K562 (cell line): ENCODE measurements around the gene ADRB2. TPM values are rescaled to one million over a fixed set of nuclear protein-coding genes. Genes with fewer than 3 reads are reported as not detected.
"Not testable (repeated sequence)": the region's sequence is repeated elsewhere in the genome, so short reads cannot be mapped to it uniquely, and the experiment has no call there.

Experiments
- ATAC-seq: fragments of 200-7000 bp; cut with Tn5 transposase; 3 replicates; pipeline ENCODE4 v1.9.1; 2020; ENCODE audit warnings: moderate library complexity
- BruUV-seq: library from RNA; stranded (reverse); fragments of 400-500 nt; replicated peaks from 2 replicates; lab custom pipeline; 2021; lab: Mats Ljungman, UMichigan
- CTCF ChIA-PET: fragments of 300-600 bp; formaldehyde crosslinking; extraction: SDS; loops from one replicate; lab custom pipeline; 2021; ENCODE audit warnings: low intra/inter-chr PET ratio; lab: Yijun Ruan, JAX
- POLR2A ChIA-PET: fragments of 300-600, 350-650 bp; sonication (Branson Sonifier 250); formaldehyde crosslinking; extraction: SDS; loops from one replicate; lab custom pipeline; 2021; ENCODE audit warnings: antibody characterized with exemption, inconsistent platforms; lab: Yijun Ruan, JAX
- DNase-seq, 4 experiments: peaks; one replicate each; pipeline versions ENCODE4 v3.0.0 to v3.0.0-alpha.2; 2011 to 2018; ENCODE audit warnings: low spot score in 3 of 4, mixed read lengths in 3 of 4; ENCODE audit errors: extremely low read depth in 1 of 4
- FAIRE-seq: peaks from 2 replicates; lab custom pipeline; 2011; peaks lifted over from hg19 to GRCh38; lab: Jason Lieb, UNC
- H2AFZ ChIP-seq: 2 replicates; pipeline ENCODE4 v1.6.0; 2011; ENCODE audit warnings: low read depth, low read length, control low read depth, inconsistent platforms
- H3K27ac ChIP-seq: fragments of 200-600 bp; 3 replicates; pipeline ENCODE4 v1.8.0; 2011; ENCODE audit warnings: low read depth, mild to moderate bottlenecking, control low read depth, inconsistent platforms, low read length, moderate library complexity, mixed read lengths; ENCODE audit errors: extremely low read depth
- H3K27me3 ChIP-seq, 2 experiments: fragments of 300-600 bp in 1 of 2; 2 replicates in 1 of 2; 3 replicates in 1 of 2; pipeline versions ENCODE4 v1.6.0 to v1.8.0; 2011; ENCODE audit warnings: inconsistent platforms in 2 of 2, low read length in 2 of 2, mild to moderate bottlenecking in 1 of 2, mixed read lengths in 1 of 2, moderate library complexity in 1 of 2; ENCODE audit not compliant: control insufficient read depth in 2 of 2, insufficient read depth in 2 of 2
- H3K36me3 ChIP-seq: fragments of 300-600 bp; 3 replicates; pipeline ENCODE4 v1.8.0; 2011; ENCODE audit warnings: mild to moderate bottlenecking, low read length, inconsistent platforms; ENCODE audit not compliant: control insufficient read depth, insufficient read depth
- H3K4me1 ChIP-seq, 2 experiments: fragments of 200-600 bp in 1 of 2; replicated peaks in 1 of 2; 2 replicates in 1 of 2; 3 replicates in 1 of 2; pipeline versions ENCODE4 v1.5.1 to v1.8.0; 2011; ENCODE audit warnings: inconsistent platforms in 2 of 2, low read length in 2 of 2, mild to moderate bottlenecking in 1 of 2, mixed read lengths in 1 of 2, moderate library complexity in 1 of 2; ENCODE audit not compliant: control insufficient read depth in 2 of 2, insufficient read depth in 2 of 2
- H3K4me2 ChIP-seq: 2 replicates; pipeline ENCODE4 v1.6.1; 2011; ENCODE audit warnings: low read length, control low read depth, inconsistent platforms, mixed read lengths; ENCODE audit not compliant: insufficient read depth
- H3K4me3 ChIP-seq: fragments of 200-600 bp; sonication (generic), shearing (Covaris generic); 2 replicates; pipeline ENCODE4 v1.5.1; 2016; ENCODE audit warnings: control low read depth, inconsistent platforms
- H3K79me2 ChIP-seq: fragments of 200-600 bp; 3 replicates; pipeline ENCODE4 v1.8.0; 2011; ENCODE audit warnings: low read length, inconsistent platforms; ENCODE audit not compliant: control insufficient read depth, insufficient read depth
- H3K9ac ChIP-seq, 2 experiments: 2 replicates each; pipeline versions ENCODE4 v1.6.0 to v1.6.1; 2011; ENCODE audit warnings: low read depth in 2 of 2, low read length in 2 of 2, control low read depth in 1 of 2, inconsistent platforms in 1 of 2, mild to moderate bottlenecking in 1 of 2, mixed read lengths in 1 of 2; ENCODE audit not compliant: insufficient read depth in 1 of 2
- H3K9me1 ChIP-seq: one replicate; pipeline ENCODE4 v1.6.0; 2011; ENCODE audit warnings: inconsistent platforms, mild to moderate bottlenecking, low read length, moderate library complexity; ENCODE audit not compliant: control insufficient read depth, insufficient read depth
- H3K9me3 ChIP-seq: replicated peaks from 2 replicates; pipeline ENCODE4 v1.5.1; 2011; ENCODE audit warnings: low read depth, low read length, inconsistent platforms; ENCODE audit not compliant: control insufficient read depth, insufficient read depth
- H4K20me1 ChIP-seq: replicated peaks from 2 replicates; pipeline ENCODE4 v1.6.1; 2011; ENCODE audit warnings: low read length, inconsistent platforms, mixed read lengths; ENCODE audit not compliant: control insufficient read depth, insufficient read depth
- CEBPZ ChIP-seq: fragments of 150-350 bp; IDR thresholded peaks from 2 replicates; pipeline ENCODE4 v1.6.1; 2014; ENCODE audit warnings: low read depth, mild to moderate bottlenecking, low read length, borderline replicate concordance
- SMC3 ChIP-seq: conservative IDR thresholded peaks from 2 replicates; pipeline ENCODE4 v1.6.1; 2011; ENCODE audit warnings: low read depth, low read length, improper control_type of control experiment; ENCODE audit not compliant: insufficient read depth
- ZNF780A ChIP-seq: fragments of 250-450 bp; sonication (Bioruptor Pico); IDR thresholded peaks from 2 replicates; pipeline ENCODE4 v1.5.0; 2021; ENCODE audit warnings: mild to moderate bottlenecking
- WGBS: fragments of 100-300 bp; shearing (Covaris generic); methylation state at CpG from one replicate; pipeline ENCODE4 v1.1.6; 2016; ENCODE audit warnings: low coverage, mixed read lengths; ENCODE audit not compliant: insufficient coverage; ENCODE audit errors: missing lambda C conversion rate; 5-methylcytosine and 5-hydroxymethylcytosine counted together
- in situ Hi-C: fragments of 300-500 bp; cut with MboI; formaldehyde crosslinking; loops from 4 replicates; pipeline ENCODE4 v1.15.0; 2018; ENCODE audit warnings: inconsistent platforms, mixed read lengths
- intact Hi-C: fragments of 100-400 bp; cut with micrococcal nuclease; formaldehyde crosslinking; loops from 2 replicates; pipeline ENCODE4 v1.14.2; 2022
- polyA plus RNA-seq, 8 experiments: library from polyadenylated mRNA; depleted of rRNA in 4 of 8; stranded (reverse) in 5 of 8; unstranded in 3 of 8; fragments of >200 nt; fragmentation: Nextera tagmentation in 2 of 8; fragmentation: Illumina TruSeq in 1 of 8; extraction: Ambion mirVana in 2 of 8; extraction: Trizol in 1 of 8; gene quantifications; 2 replicates each; pipeline versions ENCODE4 v1.2.1 to v1.2.3, GENCODE V29; 2011 to 2014; ENCODE audit warnings: inconsistent platforms in 1 of 8, missing spikeins in 1 of 8
- total RNA-seq, 7 experiments: library from RNA; depleted of rRNA in 6 of 7; stranded (reverse); fragments of >200 nt in 6 of 7; fragmentation: Illumina TruSeq in 2 of 7; extraction: Trizol in 2 of 7; gene quantifications; 2 replicates each; pipeline versions ENCODE4 v1.2.1 to v1.2.3, GENCODE V29; 2011 to 2021; ENCODE audit warnings: low replicate concordance in 1 of 7

The ADRB2 gene
- total and polyA plus RNA-seq, 9 of the 15 experiments (the other 6 are each of a cell fraction or from before 2014, with no cell fraction given), result 0.01 to 0.18 (median 0.04) TPM; not detected in 2

GRCh38 chr5:148875205-148875875 lies 48.9 kb downstream of the ADRB2 start:
- ATAC-seq (no peak), DNase-seq (no peak), FAIRE-seq (no peak)
- Histone ChIP-seq H4K20me1 (no peaks in the 10 kb centered on the region; the same call in 1 of the 2 replicates), H3K4me3 (no peak overlapping the region), H3K9me1 (no peaks in the 10 kb centered on the region), H3K9me3 (no peaks in the 10 kb centered on the region), H3K79me2 (no peaks in the 10 kb centered on the region), H3K27ac (no peak overlapping the region), H3K4me1 (no peaks in the 10 kb centered on the region), H2AFZ (no peak overlapping the region), H3K4me2 (no peak overlapping the region), H3K27me3 (no peaks in the 10 kb centered on the region), H3K36me3 (no peaks in the 10 kb centered on the region), H3K9ac (no peak overlapping the region)
- intact Hi-C loops (no loop called here), in situ Hi-C loops (no loop called here)
- 2% methylated on average over 4 of the region's 4 CpGs for WGBS
- ChIA-PET POLR2A (interaction anchor here (1.3 kb wide), 1 partner anchor 9 kb away, joined by 4 read pairs; no protein-coding TSS in a partner anchor), CTCF (no interaction called here)
- TF ChIP-seq SMC3 (no peak), ZNF780A (CRISPR knock-in tag) (no peak), CEBPZ (no peak)
- no TSS peak for BruUV-seq

- H3K36me3 ChIP-seq, CTCF ChIA-PET, H3K79me2 ChIP-seq, H3K9ac ChIP-seq, H3K9me3 ChIP-seq, H3K4me3 ChIP-seq, in situ Hi-C loops, POLR2A ChIA-PET, H3K27ac ChIP-seq, H3K4me2 ChIP-seq, FAIRE-seq, intact Hi-C loops, H3K4me1 ChIP-seq, H2AFZ ChIP-seq, DNase-seq, BruUV-seq, H3K9me1 ChIP-seq, H4K20me1 ChIP-seq, ATAC-seq, H3K27me3 ChIP-seq: not testable (repeated sequence)
- WGBS, result 15% methylated on average over 5 of the region's 5 CpGs
These were observed 51.0 kb downstream of the ADRB2 start for GRCh38 chr5:148877436-148877835.
